GM12873 (cell line): ENCODE measurements around the gene FBLN1.

ENCODE experiments used
- CTCF ChIP-seq: IDR thresholded peaks from 2 replicates; pipeline ENCODE4 v1.5.1; 2012; ENCODE audit warnings: low read depth, mild to moderate bottlenecking, moderate library complexity, low read length, control low read depth; ENCODE audit not compliant: insufficient read depth; ENCODE audit errors: missing control alignments

The FBLN1 gene

GRCh38 chr22:45600790-45601730 is 98.4 kb downstream of the FBLN1 start:
- no peak for TF ChIP-seq CTCF

GRCh38 chr22:45602004-45602733 is 99.5 kb downstream of the FBLN1 start:
- no peak for TF ChIP-seq CTCF

- no peak for TF ChIP-seq CTCF
These were observed 100.3 kb downstream of the FBLN1 start for GRCh38 chr22:45602824-45603595.

GRCh38 chr22:45603619-45604018 is 100.9 kb downstream of the FBLN1 start:
- TF ChIP-seq CTCF, result no peak

GRCh38 chr22:45608763-45609180 is 106.1 kb downstream of the FBLN1 start:
- TF ChIP-seq CTCF, result no peak

GRCh38 chr22:45612451-45612901 is 109.8 kb downstream of the FBLN1 start:
- no peak for TF ChIP-seq CTCF
